ENCODE results near the gene TST. TPM values are rescaled to one million over a fixed set of nuclear protein-coding genes. Genes with fewer than 3 reads are reported as not detected.

TST gene
- total RNA-seq, 4 donors from 2014 or later = 27.0 to 44.8 (median 38.6) TPM

GRCh38 chr22:37016134-37016910 is 2.9 kb downstream of the TST start:
- 92% methylated on average over 13 of the region's 14 CpGs for WGBS
- Histone ChIP-seq H3K27ac (replicated peaks in 1 of 4) (peak overlapping the region in 3 of 4 donors; percentile 15 to 58 (median 43)), H3K9me3 (no peaks in the 10 kb centered on the region), H3K4me1 (peaks cover 61 to 71% (median 66%) of the 10 kb centered on the region in 4 donors), H3K36me3 (peaks cover 0 to 16% (median 8%) of the 10 kb centered on the region in 4 donors), H3K27me3 (no peaks in the 10 kb centered on the region), H3K4me3 (no peak overlapping the region)
- no peak for TF ChIP-seq EP300 (IDR thresholded peaks at IDR 0.05)
- no peak for TF ChIP-seq POLR2A (IDR thresholded peaks at IDR 0.05; ENCODE audit: low read depth)
- no peak for TF ChIP-seq POLR2AphosphoS5 (IDR thresholded peaks at IDR 0.05)
- DNase-seq (ENCODE audit: extremely low spot score) = no peak
- intact Hi-C loops (cut with DNase I) = no loop called here

- H3K27me3 ChIP-seq = no peaks in the 10 kb centered on the region
- H3K9me3 ChIP-seq = no peaks in the 10 kb centered on the region
- H3K36me3 ChIP-seq = peaks cover 0 to 23% (median 8%) of the 10 kb centered on the region in 4 donors
- intact Hi-C loops (cut with DNase I) = no loop called here
- H3K27ac ChIP-seq (replicated peaks in 1 of 4) = no peak overlapping the region
- no peak overlapping the region for H3K4me3 ChIP-seq
- H3K4me1 ChIP-seq = peaks cover 53 to 63% (median 62%) of the 10 kb centered on the region in 4 donors
- TF ChIP-seq CTCF (IDR thresholded peaks at IDR 0.05) (no peak), EP300 (IDR thresholded peaks at IDR 0.05) (no peak), POLR2A (IDR thresholded peaks at IDR 0.05; ENCODE audit: low read depth) (no peak), POLR2AphosphoS5 (IDR thresholded peaks at IDR 0.05) (no peak)
- no peak for DNase-seq (ENCODE audit: extremely low spot score)
- WGBS = 83% methylated on average over 4 of the region's 4 CpGs
Measured at GRCh38 chr22:37015587-37015878, 3.7 kb downstream of the TST start.

- no peak for DNase-seq (ENCODE audit: extremely low spot score)
- Histone ChIP-seq H3K4me3 (no peak overlapping the region), H3K9me3 (no peaks in the 10 kb centered on the region), H3K36me3 (peaks cover 0 to 25% (median 8%) of the 10 kb centered on the region in 4 donors), H3K4me1 (peaks cover 48 to 59% (median 58%) of the 10 kb centered on the region in 4 donors), H3K27me3 (no peaks in the 10 kb centered on the region), H3K27ac (replicated peaks in 1 of 4) (no peak overlapping the region)
- TF ChIP-seq CTCF (IDR thresholded peaks at IDR 0.05) (no peak), POLR2A (IDR thresholded peaks at IDR 0.05; ENCODE audit: low read depth) (no peak)
- WGBS = 85% methylated on average over 12 of the region's 12 CpGs
- intact Hi-C loops (cut with DNase I) = no loop called here
Measured at GRCh38 chr22:37014835-37015586, 4.2 kb downstream of the TST start.

GRCh38 chr22:37014415-37014806 is 4.8 kb downstream of the TST start:
- DNase-seq (ENCODE audit: extremely low spot score) = no peak
- 78% methylated on average over 4 of the region's 4 CpGs for WGBS
- TF ChIP-seq POLR2AphosphoS5 (IDR thresholded peaks at IDR 0.05) = no peak
- no peak for TF ChIP-seq POLR2A (IDR thresholded peaks at IDR 0.05; ENCODE audit: low read depth)
- TF ChIP-seq EP300 (IDR thresholded peaks at IDR 0.05) = no peak
- TF ChIP-seq CTCF (IDR thresholded peaks at IDR 0.05) = no peak
- Histone ChIP-seq H3K9me3 (no peaks in the 10 kb centered on the region), H3K27me3 (no peaks in the 10 kb centered on the region), H3K36me3 (peaks cover 0 to 25% (median 8%) of the 10 kb centered on the region in 4 donors), H3K27ac (replicated peaks in 1 of 4) (no peak overlapping the region), H3K4me1 (peaks cover 48 to 59% (median 58%) of the 10 kb centered on the region in 4 donors), H3K4me3 (no peak overlapping the region)
- intact Hi-C loops (cut with DNase I) = no loop called here

GRCh38 chr22:37012956-37013355 is 6.3 kb downstream of the TST start:
- TF ChIP-seq POLR2A (IDR thresholded peaks at IDR 0.05; ENCODE audit: low read depth) = no peak
- TF ChIP-seq EP300 (IDR thresholded peaks at IDR 0.05) = no peak
- TF ChIP-seq POLR2AphosphoS5 (IDR thresholded peaks at IDR 0.05) = no peak
- no peak for TF ChIP-seq CTCF (IDR thresholded peaks at IDR 0.05)
- Histone ChIP-seq H3K4me3 (no peak overlapping the region), H3K27ac (replicated peaks in 1 of 4) (peak overlapping the region in 1 of 4 donors; percentile 28), H3K4me1 (peaks cover 41 to 59% (median 50%) of the 10 kb centered on the region in 4 donors), H3K9me3 (no peaks in the 10 kb centered on the region), H3K36me3 (peaks cover 0 to 23% (median 8%) of the 10 kb centered on the region in 4 donors), H3K27me3 (no peaks in the 10 kb centered on the region)
- no peak for DNase-seq (ENCODE audit: extremely low spot score)
- WGBS = 81% methylated on average over 10 of the region's 10 CpGs
- intact Hi-C loops (cut with DNase I) = no loop called here
